A673 (cell line): ENCODE results near the gene SLC16A11.

ENCODE experiments used
- EZH2 ChIP-seq: fragments of 200-600 bp; sonication (generic); IDR thresholded peaks from 2 replicates; pipeline ENCODE4 v1.6.1; 2017; ENCODE audit warnings: borderline replicate concordance, low read depth, mild to moderate bottlenecking, mixed read lengths, antibody characterized with exemption, low read length; ENCODE audit not compliant: poor library complexity, severe bottlenecking
- TF ChIP-seq, protein P1 (sequence below): fragments of 300-800, 200-600 bp; sonication (generic); conservative IDR thresholded peaks from 2 replicates; pipeline ENCODE4 v1.5.1; 2017; ENCODE audit warnings: low read depth, mild to moderate bottlenecking, antibody characterized with exemption, low read length, moderate library complexity, mixed read lengths

- TF ChIP-seq, protein P1, sequence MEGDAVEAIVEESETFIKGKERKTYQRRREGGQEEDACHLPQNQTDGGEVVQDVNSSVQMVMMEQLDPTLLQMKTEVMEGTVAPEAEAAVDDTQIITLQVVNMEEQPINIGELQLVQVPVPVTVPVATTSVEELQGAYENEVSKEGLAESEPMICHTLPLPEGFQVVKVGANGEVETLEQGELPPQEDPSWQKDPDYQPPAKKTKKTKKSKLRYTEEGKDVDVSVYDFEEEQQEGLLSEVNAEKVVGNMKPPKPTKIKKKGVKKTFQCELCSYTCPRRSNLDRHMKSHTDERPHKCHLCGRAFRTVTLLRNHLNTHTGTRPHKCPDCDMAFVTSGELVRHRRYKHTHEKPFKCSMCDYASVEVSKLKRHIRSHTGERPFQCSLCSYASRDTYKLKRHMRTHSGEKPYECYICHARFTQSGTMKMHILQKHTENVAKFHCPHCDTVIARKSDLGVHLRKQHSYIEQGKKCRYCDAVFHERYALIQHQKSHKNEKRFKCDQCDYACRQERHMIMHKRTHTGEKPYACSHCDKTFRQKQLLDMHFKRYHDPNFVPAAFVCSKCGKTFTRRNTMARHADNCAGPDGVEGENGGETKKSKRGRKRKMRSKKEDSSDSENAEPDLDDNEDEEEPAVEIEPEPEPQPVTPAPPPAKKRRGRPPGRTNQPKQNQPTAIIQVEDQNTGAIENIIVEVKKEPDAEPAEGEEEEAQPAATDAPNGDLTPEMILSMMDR = no peak
- no peak for TF ChIP-seq EZH2
Measured at GRCh38 chr17:7007143-7007542, 36.7 kb downstream of the SLC16A11 start.
